Activated CD4-positive, CD25-positive, alpha-beta regulatory T cell treated with anti-CD3 and anti-CD28 coated beads, Interleukin-2, amount 50 U/mL, for 72 hours (primary cell): ENCODE results near the gene A2M.

Source experiments
- DNase-seq: peaks from one replicate; pipeline ENCODE4 v3.0.0; 2021

Gene A2M

DNA sequence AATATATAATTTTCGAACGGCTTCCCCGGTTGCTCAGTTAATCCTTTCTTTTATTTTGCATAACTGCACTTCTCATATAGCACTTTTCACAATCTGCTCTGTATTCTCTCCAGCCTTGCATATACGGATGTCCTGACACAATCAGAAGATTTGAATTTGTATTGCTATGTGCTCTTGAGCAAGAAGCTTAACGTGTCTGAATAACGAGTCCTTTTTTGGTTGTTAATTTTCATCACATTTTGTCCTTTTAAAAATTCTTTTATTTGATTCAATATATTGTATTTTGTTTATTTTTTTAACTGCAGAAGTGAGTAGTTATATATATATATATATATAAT, 17.6 kb downstream of the A2M start:
- no peak for DNase-seq

GRCh38 chr12:9096563-9097176, 19.0 kb downstream of the A2M start:
- DNase-seq: no peak

DNA sequence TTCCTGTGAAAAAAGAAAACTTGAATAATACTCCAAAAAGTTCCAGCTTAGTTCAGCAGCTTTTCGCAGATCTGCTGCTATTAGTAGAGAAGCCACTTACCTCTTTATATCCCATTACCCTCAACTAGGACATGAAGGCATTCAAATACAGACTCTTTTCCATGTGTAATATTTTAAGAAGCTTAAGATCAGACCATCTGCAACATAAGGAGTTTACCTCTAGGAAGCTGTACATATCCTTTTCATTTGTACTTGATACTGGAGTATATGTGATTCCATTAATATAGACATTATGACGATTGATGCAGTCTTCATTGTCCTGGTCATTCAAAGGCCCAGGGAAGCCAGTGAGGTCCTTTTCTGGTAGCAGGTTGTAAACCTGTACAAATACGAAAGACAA, 20.4 kb downstream of the A2M start:
- DNase-seq: no peak

- no peak for DNase-seq
Observed at GRCh38 chr12:9094512-9095206, 21.1 kb downstream of the A2M start.

- DNase-seq: no peak
Observed at GRCh38 chr12:9091891-9092598, 23.7 kb downstream of the A2M start.

DNA sequence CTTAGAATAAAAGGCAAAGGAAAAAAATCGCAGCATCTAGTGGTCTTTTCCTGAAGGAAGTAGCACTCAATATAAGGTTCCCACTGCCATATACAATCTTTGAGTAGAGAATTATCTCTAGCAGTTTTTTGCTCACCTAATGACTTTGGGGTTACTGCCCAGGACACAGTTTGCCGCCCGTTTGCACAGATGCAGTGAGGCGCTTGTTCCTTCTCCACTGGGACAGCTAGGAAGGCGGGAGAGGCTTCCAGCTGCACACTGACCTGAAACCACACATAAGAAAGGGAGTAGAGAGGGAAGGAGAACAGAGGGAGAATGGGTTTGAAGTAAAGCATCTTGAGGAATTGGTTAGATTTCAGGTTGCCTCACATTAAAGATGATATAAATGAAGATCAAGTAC, 25.5 kb downstream of the A2M start:
- DNase-seq: no peak

DNA sequence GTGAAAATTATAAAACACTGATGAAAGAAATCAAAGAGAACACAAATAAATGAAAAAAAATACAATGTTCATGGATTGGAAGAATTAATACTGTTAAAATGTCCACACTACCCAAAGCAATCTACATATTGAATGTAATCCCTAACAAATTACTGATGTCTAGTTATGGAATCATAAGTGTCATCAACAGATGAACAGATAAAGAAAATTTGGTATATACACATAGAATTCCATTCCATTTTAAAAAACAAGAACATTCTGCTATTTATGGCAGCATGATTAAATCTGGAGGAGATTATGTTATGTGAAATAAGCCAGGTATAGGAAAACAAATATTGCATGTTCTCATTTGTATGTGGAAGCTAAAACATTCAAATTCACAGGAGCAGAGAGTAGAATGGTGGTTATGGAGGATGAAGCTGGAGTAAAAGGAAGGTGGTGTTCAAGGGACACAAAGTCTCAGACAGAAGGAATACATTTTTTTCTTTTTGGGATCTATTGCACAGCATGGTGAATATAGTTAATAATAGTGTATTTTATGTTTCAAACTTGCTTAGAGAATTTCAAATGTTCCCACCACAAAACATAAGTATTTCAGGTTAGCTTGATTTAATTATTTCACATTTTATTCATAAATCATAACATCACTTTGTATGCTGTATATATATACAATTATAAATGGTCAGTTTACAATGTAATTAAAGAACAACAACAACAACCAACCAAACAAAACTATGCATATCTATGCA, 28.5 kb downstream of the A2M start:
- no peak for DNase-seq

- DNase-seq: no peak
Observed at GRCh38 chr12:9086087-9086486, 29.6 kb downstream of the A2M start.

DNA sequence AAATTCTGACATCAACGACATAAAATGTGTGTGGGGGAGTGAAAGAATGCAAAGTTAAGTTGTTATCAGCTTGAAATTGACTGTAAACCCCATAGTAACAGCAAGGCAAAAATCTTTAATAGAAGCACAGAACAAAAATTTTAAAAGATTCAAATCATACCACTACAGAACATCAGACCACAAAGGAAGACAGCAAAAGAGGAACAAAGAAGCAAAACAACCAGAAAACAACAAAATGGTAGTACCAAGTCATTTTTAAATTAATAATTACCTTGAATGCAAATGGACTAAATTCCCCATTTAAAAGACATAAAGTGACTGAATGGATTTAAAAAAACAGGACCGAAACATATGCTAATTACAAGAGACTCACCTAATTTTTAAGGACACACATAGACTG, 31.3 kb downstream of the A2M start:
- no peak for DNase-seq

DNA sequence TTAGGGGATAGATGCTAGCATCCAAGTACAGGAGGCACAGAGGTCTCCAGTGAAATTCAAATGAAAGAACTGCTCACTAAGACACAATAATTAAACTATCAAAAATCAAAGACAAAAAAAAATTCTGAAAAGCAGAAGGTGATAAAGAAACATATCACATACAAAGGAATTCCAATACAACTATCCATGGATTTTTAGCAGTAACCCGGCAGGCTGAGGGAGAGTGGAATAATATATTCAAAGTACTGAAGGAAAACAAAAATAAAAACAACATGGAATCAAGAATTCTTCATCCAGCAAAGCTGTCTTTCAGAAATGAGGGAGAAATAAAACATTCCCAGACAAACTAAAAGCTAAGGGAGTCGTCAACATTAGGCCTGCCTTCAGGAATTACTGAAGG, 31.9 kb downstream of the A2M start:
- no peak for DNase-seq

- no peak for DNase-seq
Observed at GRCh38 chr12:9081667-9082427, 33.9 kb downstream of the A2M start.

GRCh38 chr12:9079883-9080675, 35.6 kb downstream of the A2M start:
- no peak for DNase-seq

- DNase-seq: no peak
Observed at GRCh38 chr12:9079082-9079481, 36.6 kb downstream of the A2M start.

DNA sequence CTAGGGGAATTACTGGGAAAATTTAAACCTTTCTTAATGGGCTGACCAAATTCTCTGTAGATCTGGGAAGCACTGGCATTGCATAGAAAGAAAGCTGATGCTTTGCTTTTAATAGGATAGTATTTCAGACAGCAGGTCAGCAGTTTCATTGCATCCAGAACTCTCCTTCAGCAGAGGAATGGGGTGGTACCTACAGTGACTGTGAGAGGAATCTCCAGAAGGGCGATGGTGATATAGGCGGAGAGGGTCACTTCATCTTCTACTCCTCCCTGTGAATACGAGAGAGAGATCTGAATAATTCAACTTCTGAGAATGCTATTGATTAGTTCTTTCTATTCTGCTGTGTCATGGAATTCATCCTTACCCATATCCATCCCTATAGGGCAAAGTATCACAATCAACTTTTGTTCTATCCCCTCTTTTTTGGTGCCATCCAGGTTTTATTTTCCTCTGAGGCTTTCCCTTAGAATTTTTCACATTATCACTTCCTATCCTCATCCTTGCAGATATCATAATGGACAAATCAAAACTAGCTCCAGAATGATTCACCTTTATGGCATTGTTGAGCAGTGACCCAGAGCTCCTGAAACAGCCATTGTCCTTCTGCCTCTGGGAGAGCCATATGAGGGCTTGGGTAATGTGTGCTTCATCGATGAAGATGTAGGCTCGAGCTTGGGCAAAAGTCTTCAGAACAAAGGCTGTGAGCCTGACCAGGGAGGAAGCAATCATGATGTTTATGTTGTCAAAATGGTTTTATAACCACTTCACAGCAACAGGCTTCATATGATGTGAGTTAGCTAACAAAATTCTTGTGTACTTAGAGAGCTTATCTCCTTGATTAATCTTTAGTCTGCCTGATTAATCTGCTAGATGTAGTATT, 38.3 kb downstream of the A2M start:
- no peak for DNase-seq

GRCh38 chr12:9076733-9077132, 39.0 kb downstream of the A2M start:
- no peak for DNase-seq

GRCh38 chr12:9075138-9075535, 40.6 kb downstream of the A2M start:
- DNase-seq: no peak

- no peak for DNase-seq
Observed at GRCh38 chr12:9074484-9075137, 41.1 kb downstream of the A2M start.

DNA sequence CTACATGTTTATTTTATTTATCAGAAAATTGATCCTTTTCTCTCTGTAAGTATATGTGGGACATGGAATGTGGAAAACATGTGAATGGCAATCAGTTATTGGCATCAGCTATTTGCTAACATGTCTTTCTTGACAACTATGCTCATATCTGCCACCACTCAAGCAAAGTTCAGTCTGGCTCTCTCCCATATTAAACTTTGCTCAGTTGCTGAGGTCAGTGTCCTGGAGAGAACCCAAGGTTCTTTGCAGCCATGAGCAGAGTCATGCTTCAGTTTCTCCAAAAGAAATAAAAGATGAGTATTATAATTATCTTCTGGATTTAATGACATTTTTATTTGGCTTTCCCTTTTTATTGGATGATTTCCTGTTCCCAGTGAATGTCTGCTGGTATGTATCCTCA, 42.6 kb downstream of the A2M start:
- DNase-seq: no peak

- no peak for DNase-seq
Observed at GRCh38 chr12:9072481-9073038, 43.2 kb downstream of the A2M start.

GRCh38 chr12:9071969-9072368, 43.8 kb downstream of the A2M start:
- no peak for DNase-seq
